ENCODE results near the gene TAF11L13.

The TAF11L13 gene

DNA sequence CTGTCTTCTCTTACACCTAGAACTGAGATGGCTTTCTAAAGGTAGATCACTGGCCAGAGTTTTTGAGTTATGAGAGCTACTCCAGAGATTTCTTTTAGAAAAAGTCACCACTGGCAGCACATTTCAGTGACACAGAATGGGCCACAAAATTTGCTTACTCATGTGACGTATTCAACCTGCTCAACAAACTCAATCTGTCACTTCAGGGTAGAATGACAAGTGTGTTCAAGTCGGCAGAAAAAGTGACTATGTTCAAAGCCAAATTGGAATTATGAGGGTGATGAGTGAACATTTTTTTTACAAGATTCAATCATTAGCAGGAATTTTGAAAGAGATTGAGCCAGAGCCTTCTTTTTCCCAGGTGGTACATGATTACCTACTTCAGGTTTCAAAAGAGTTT is 48.8 kb downstream of the TAF11L13 start:
- peak; percentile 45 for DNase-seq

Measured in NCI-H2171 treated with DMSO at 0.1 percent for 48 hours (cell line).